BJ (cell line): ENCODE measurements around the gene TOGARAM1. TPM values are rescaled to one million over a fixed set of nuclear protein-coding genes. Genes with fewer than 3 reads are reported as not detected.

Source experiments
- CTCF ChIA-PET: fragments of 350-600 bp; formaldehyde crosslinking; extraction: SDS; loops from one replicate; lab custom pipeline; 2021; ENCODE audit warnings: antibody characterized with exemption, inconsistent platforms; lab: Yijun Ruan, JAX
- POLR2A ChIA-PET: fragments of 300-600 bp; sonication (Branson Sonifier 250); formaldehyde crosslinking; extraction: SDS; loops from one replicate; lab custom pipeline; 2021; ENCODE audit warnings: antibody characterized with exemption; lab: Charles Lee
- DNase-seq: peaks from one replicate; pipeline ENCODE4 v3.0.0-alpha.2; 2011; ENCODE audit warnings: low read depth
- H3K27me3 ChIP-seq: 2 replicates; pipeline ENCODE4 v1.6.0; 2011; ENCODE audit warnings: low read length; ENCODE audit not compliant: control insufficient read depth, insufficient read depth
- H3K36me3 ChIP-seq: 2 replicates; pipeline ENCODE4 v1.5.1; 2011; ENCODE audit warnings: low read length; ENCODE audit not compliant: control insufficient read depth, insufficient read depth
- H3K4me3 ChIP-seq: 2 replicates; pipeline ENCODE4 v1.5.1; 2011; ENCODE audit warnings: low read depth, mild to moderate bottlenecking, control low read depth, low read length
- polyA plus RNA-seq: library from polyadenylated mRNA; depleted of rRNA; stranded (reverse); fragments of >200 nt; gene quantifications from 2 replicates; pipeline ENCODE4 v1.2.3, GENCODE V29; 2011
- TF ChIP-seq, protein P1 (sequence below): IDR thresholded peaks from 2 replicates; pipeline ENCODE4 v1.5.1; 2011; ENCODE audit warnings: low read depth, mild to moderate bottlenecking, control low read depth, inconsistent platforms, low read length, moderate library complexity; ENCODE audit not compliant: insufficient read depth

TOGARAM1 gene
- polyA plus RNA-seq, 1 experiment = 5.4 TPM

DNA sequence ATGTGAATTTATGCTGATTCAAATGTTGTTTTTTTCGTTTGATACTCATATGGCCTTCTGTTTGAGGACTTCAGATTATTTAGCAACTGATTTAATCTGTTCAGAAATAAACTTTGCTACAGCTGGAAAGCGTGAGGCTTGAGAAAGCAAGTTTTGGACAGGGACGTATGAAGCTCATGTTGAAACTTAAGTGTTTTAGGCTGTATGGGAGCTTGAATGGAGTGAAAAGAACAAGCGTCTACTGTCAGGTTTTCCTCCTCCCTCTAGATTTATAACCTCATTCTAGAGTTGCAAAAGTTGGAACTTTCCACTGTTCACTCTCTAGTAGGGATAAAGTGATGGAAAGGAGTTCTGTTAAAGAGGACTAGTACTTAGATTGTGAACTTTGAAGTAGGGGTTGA lies 123.0 kb downstream of the TOGARAM1 start:
- CTCF ChIA-PET = interaction anchor here (1.0 kb wide), 1 partner anchor 16 kb away, joined by 3 read pairs; no protein-coding TSS in a partner anchor
- no peak for DNase-seq
- Histone ChIP-seq H3K36me3 (no peaks in the 10 kb centered on the region), H3K27me3 (no peaks in the 10 kb centered on the region), H3K4me3 (peak overlapping the region; percentile 70)
- POLR2A ChIA-PET = no interaction called here
- TF ChIP-seq, protein P1, sequence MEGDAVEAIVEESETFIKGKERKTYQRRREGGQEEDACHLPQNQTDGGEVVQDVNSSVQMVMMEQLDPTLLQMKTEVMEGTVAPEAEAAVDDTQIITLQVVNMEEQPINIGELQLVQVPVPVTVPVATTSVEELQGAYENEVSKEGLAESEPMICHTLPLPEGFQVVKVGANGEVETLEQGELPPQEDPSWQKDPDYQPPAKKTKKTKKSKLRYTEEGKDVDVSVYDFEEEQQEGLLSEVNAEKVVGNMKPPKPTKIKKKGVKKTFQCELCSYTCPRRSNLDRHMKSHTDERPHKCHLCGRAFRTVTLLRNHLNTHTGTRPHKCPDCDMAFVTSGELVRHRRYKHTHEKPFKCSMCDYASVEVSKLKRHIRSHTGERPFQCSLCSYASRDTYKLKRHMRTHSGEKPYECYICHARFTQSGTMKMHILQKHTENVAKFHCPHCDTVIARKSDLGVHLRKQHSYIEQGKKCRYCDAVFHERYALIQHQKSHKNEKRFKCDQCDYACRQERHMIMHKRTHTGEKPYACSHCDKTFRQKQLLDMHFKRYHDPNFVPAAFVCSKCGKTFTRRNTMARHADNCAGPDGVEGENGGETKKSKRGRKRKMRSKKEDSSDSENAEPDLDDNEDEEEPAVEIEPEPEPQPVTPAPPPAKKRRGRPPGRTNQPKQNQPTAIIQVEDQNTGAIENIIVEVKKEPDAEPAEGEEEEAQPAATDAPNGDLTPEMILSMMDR = no peak

DNA sequence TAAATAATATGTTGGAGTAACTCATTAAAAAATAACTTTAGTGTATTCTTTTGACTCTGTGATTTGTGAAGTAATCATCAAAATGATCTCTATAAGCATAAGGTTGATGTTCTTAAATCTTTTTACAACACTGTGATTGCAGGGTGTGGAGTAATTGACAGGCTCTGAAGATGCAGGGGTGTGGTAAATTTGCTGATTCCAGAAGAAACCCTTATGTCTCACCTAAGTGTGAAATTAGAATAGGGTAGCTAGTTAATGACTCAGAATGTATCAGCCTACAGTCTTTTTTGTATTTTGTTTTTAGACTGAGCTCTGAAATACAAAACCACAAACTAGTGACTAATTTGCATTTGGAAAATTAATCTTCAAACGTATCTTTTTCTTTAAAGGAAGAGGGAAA lies 127.8 kb downstream of the TOGARAM1 start:
- H3K27me3 ChIP-seq = no peaks in the 10 kb centered on the region
- H3K36me3 ChIP-seq = no peaks in the 10 kb centered on the region
- no peak overlapping the region for H3K4me3 ChIP-seq
- CTCF ChIA-PET = interaction anchor here (0.6 to 1.9 kb wide), 3 partner anchors 9 to 176 kb away, joined by 3 to 7 read pairs (median 3); no protein-coding TSS in a partner anchor
- no peak for DNase-seq
- TF ChIP-seq, protein P1 = no peak
- POLR2A ChIA-PET = no interaction called here

DNA sequence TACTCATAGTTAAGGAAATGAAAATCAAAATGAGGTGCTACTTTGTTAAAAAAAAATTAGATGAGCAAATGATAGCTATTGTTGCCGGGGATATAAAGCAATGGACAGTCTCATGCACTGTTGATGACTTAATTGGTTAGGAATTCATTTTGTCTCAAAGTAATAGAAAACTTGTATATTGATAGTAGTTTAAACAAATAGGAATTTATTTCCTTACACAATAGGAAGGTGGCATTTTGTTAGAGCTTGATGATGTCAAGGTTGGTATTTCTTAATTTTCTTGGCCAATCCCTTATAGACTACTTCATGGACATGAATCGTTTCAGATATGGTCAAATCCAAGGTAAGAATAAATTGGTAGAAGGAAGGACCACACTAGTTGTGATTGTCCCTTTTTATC lies 129.7 kb downstream of the TOGARAM1 start:
- no peak overlapping the region for H3K4me3 ChIP-seq
- H3K27me3 ChIP-seq = no peaks in the 10 kb centered on the region
- DNase-seq = no peak
- ChIA-PET POLR2A (no interaction called here), CTCF (no interaction called here)
- peaks cover 4% of the 10 kb centered on the region for H3K36me3 ChIP-seq
- TF ChIP-seq, protein P1 = no peak

DNA sequence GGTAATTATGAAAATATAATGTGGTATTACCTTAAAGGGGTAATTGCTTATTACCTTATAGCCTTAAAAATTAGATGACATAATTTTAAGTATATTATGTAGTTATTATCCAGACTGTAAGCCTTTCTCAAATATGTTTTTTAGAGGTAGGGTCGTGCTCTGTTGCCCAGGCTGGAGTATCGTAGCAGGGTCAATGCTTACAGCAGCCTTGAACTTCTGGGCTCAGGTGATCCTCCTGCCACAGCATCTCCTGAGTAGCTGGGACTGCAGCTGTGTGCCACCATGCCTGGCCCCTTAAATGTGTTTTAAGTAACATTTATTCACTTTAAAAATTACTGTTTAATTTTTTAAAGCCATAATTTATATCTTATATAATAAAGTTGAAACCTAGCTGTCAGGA lies 132.3 kb downstream of the TOGARAM1 start:
- H3K27me3 ChIP-seq = no peaks in the 10 kb centered on the region
- H3K4me3 ChIP-seq = no peak overlapping the region
- POLR2A ChIA-PET = interaction anchor here (0.6 kb wide), 1 partner anchor 18 kb away, joined by 4 read pairs; no protein-coding TSS in a partner anchor
- H3K36me3 ChIP-seq = peaks cover 5% of the 10 kb centered on the region
- CTCF ChIA-PET = no interaction called here
- TF ChIP-seq, protein P1 = no peak
- no peak for DNase-seq

DNA sequence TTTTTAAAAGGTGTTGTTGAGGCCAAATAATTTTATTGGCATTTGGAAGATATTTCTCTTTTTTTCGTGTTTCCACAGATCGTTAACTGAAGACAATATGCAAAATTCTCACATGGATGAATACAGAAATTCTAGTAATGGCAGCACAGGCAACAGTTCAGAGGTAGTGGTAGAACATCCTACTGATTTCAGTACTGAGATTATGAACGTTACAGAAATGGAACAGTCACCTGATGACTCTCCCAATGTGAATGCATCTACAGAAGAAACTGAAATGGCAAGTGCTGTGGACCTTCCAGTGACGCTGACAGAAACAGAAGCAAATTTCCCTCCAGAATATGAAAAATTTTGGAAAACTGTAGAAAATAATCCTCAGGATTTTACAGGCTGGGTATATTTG lies 133.2 kb downstream of the TOGARAM1 start:
- H3K4me3 ChIP-seq = no peak overlapping the region
- ChIA-PET POLR2A (interaction anchor here (0.6 kb wide), 1 partner anchor 19 kb away, joined by 4 read pairs; no protein-coding TSS in a partner anchor), CTCF (no interaction called here)
- no peak for DNase-seq
- peaks cover 7% of the 10 kb centered on the region for H3K36me3 ChIP-seq
- H3K27me3 ChIP-seq = no peaks in the 10 kb centered on the region
- TF ChIP-seq, protein P1 = no peak
